Stimulated activated CD8-positive, alpha-beta memory T cell treated with anti-CD3 and anti-CD28 coated beads, Interleukin-7, amount 100 ng/mL, for 4 hours (primary cell): ENCODE data around the gene PAFAH1B1.
"Not testable (repeated sequence)": the region's sequence is repeated elsewhere in the genome, so short reads cannot be mapped to it uniquely, and the experiment has no call there.

ENCODE experiments used
- DNase-seq, 2 donors: peaks; one replicate each; pipeline ENCODE4 v3.0.0-alpha.2; 2020; ENCODE audit warnings: low read depth in 2 of 2

Gene PAFAH1B1

GRCh38 chr17:2594722-2595599, 1.5 kb downstream of the PAFAH1B1 start:
- DNase-seq, result no peak

- DNase-seq, result no peak
These were observed 2.3 kb downstream of the PAFAH1B1 start for GRCh38 chr17:2595716-2596115.

- no peak for DNase-seq
These were observed 4.7 kb downstream of the PAFAH1B1 start for GRCh38 chr17:2598166-2598565.

DNA sequence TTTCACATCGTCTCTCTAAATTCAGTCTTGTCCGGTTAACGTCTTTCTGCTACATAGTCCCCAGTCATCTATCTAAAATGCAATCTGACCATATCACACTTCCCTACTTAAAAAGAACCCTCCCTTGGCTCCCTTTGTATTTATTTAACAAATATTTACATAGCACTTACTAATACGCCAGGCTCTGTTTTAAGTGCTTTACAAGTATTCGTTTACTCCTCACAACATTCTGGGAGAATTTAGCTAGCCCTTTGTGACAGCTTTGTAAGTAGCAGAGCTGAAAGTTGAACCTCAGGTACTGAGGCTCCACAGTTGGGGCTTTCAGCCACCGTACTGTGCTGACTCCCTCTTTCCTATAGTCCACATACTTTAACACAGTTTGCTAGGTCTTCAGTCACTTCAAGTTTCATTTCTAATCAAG, 9.2 kb downstream of the PAFAH1B1 start:
- DNase-seq, result no peak

DNA sequence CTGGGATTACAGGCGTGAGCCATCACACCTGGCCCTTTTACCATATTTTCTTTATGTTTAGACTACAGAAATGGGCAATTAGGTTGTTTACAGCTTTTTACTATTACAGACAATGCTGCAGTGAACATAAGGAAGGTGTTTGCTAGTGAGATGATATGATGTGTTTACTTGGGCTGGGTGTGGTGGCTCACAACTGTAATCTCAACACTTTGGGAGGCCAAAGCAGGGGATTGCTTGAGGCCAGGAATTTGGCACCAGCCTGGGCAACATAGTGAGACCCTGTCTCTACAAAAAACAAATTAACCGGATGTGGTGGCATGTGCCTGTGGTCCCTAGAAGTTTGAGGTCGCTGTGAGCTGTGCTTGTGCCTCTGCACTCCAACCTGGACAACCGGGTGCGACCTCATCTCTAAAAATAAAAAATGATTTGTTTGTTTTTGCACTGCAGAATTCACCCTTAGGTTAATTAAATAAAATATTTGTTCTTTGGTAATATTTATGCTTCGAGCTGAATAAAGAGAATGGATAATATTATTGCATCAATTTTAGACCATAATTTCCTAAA, 15.0 kb downstream of the PAFAH1B1 start:
- no peak for DNase-seq

GRCh38 chr17:2609091-2609490, 15.6 kb downstream of the PAFAH1B1 start:
- DNase-seq, result no peak

- no peak for DNase-seq
These were observed 17.0 kb downstream of the PAFAH1B1 start for GRCh38 chr17:2610195-2611175.

GRCh38 chr17:2611627-2612026, 18.2 kb downstream of the PAFAH1B1 start:
- no peak for DNase-seq

GRCh38 chr17:2612630-2613029, 19.2 kb downstream of the PAFAH1B1 start:
- no peak for DNase-seq

DNA sequence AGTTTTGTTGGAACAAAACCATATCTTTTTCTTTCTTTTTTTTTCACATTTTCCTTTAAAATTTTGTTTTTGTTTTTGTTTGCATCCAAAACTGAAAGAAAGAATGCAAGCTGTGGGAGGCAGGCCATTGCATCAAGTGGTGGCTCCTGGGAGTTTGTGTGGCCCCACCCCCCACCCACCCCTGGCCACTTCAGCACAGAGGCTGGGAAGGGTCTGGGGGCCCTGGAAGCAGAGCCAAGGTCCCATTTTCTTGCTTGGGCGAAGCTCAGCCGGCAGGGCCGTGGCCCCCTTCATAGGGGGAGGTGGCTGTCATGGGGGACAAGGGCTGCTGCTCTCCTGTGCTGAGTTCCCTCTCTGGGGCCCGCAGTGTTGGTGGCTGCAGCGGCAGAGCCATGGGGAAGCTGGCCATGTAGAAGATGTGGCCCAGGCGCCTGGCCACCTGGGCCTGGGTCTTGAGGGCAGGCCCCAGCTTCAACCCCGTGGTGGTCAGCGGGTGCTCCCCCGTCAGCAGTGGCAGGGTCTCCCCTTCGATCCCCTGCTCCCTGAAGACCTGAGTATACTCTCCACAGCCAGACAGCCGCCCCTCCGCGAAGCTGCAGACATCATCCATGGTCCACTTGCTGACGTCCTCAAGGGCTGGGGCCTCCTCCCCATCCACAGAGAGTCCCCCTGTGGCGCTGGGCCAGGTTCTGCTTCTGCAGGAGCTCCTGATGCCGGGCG, 19.8 kb downstream of the PAFAH1B1 start:
- no peak for DNase-seq

GRCh38 chr17:2615882-2616281, 22.4 kb downstream of the PAFAH1B1 start:
- no peak for DNase-seq

DNA sequence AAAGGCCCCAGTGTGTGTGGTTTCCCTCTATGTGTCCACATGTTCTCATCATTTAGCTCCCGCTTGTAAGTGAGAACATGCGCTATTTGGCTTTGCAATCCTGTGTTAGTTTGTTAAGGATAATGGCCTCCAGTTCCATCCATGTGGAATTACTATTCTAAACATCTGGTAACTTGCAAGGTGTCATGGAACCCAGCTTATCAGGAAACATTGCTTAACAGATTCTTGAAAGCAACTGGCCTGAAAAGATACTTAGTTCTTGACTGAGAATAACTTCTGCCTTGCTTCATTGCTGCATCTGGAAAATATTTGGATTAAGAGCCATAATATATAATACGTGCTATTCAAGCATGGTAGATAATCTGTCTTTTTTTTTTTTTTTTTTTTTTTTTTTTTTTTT, 27.8 kb downstream of the PAFAH1B1 start:
- DNase-seq, result no peak

- DNase-seq, result not testable (repeated sequence)
These were observed 28.5 kb downstream of the PAFAH1B1 start for GRCh38 chr17:2621951-2622405.

DNA sequence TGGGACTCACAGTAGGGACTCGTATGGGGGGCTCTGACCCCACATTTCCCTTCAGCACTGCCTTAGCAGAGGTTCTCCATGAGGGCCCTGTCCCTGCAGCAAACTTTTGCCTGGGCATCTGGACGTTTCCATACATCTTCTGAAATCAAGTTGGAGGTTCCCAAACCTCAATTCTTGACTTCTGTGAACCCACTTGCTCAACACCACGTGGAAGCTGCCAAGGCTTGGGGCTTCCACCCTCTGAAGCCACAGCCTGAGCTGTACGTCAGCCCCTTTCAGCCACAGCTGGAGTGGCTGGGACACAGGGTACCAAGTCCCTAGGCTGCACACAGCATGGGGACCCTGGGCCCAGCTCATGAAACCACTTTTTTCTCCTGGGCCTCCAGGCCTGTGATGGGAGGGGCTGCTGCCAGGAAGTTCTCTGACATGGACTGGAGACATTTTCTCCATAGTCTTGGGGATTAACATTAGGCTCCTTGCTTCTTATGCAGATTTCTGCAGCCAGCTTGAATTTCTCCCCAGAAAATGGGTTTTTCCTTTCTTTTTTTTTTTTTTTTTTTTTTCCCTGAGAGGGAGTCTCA, 29.4 kb downstream of the PAFAH1B1 start:
- DNase-seq, result not testable (repeated sequence)

GRCh38 chr17:2624292-2624731, 30.9 kb downstream of the PAFAH1B1 start:
- no peak for DNase-seq

GRCh38 chr17:2626626-2627219, 33.3 kb downstream of the PAFAH1B1 start:
- not testable (repeated sequence) for DNase-seq

- not testable (repeated sequence) for DNase-seq
These were observed 35.5 kb downstream of the PAFAH1B1 start for GRCh38 chr17:2628922-2629321.

DNA sequence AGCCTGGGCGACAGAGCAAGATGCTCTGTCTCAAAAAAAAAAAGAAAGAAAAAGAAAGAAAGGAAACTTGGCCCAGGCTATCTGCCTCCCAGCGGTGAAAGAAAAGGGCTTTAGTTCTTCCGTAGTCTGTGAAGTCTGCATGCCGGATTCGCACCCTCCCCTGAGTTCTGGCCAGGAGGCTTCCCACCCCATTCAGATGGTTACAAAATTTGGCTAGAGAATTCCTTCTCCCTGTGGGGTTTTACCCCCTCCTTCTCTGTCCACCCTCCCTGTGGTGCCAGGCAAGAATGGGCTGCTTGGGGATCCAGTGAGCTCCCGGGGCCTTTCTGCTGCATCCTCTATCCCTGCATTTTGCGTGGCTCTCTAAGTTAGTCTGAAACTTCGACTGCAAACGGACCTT, 37.8 kb downstream of the PAFAH1B1 start:
- DNase-seq, result no peak

GRCh38 chr17:2634361-2634960, 41.0 kb downstream of the PAFAH1B1 start:
- no peak for DNase-seq

DNA sequence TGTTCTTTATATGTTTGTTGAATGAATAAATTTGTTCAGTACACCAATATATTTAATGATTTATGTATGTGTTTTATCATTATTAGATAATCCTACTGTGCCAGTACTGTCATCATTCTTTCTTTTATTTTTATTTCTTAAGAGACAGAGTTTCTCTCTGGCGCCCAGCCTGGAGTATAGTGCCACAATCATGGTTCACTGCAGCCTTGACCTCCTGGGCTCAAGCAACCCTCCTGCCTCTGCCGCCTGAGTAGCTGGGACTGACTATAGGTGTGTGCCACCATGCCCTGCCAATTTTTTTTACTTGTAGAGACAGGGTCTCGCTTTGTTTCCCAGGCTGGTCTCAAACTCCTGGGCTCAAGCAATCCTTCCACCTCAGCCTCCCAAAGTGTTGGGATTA, 41.8 kb downstream of the PAFAH1B1 start:
- DNase-seq, result no peak
